Nephron (organoid): Measurements from ENCODE around the gene PLAAT2.
"Not testable (repeated sequence)": the region's sequence is repeated elsewhere in the genome, so short reads cannot be mapped to it uniquely, and the experiment has no call there.

ENCODE experiments used
- H3K27ac Mint-ChIP-seq, 3 experiments: 2 replicates each; pipeline ENCODE4 v1.8.0; 2020; ENCODE audit warnings: mixed read lengths in 3 of 3, mild to moderate bottlenecking in 2 of 3, moderate library complexity in 1 of 3
- H3K27me3 Mint-ChIP-seq: 2 replicates; pipeline ENCODE4 v1.8.0; 2021; ENCODE audit warnings: low read depth, mild to moderate bottlenecking, moderate library complexity, mixed read lengths
- H3K36me3 Mint-ChIP-seq: 2 replicates; pipeline ENCODE4 v1.8.0; 2020; ENCODE audit warnings: low read depth, mixed read lengths
- H3K4me1 Mint-ChIP-seq: 2 replicates; pipeline ENCODE4 v1.8.0; 2020; ENCODE audit warnings: mixed read lengths
- H3K4me3 Mint-ChIP-seq, 3 experiments: 2 replicates each; pipeline ENCODE4 v1.8.0; 2020; ENCODE audit warnings: mild to moderate bottlenecking in 3 of 3, mixed read lengths in 3 of 3, moderate library complexity in 2 of 3
- H3K9me3 Mint-ChIP-seq: 2 replicates; pipeline ENCODE4 v1.8.0; 2020; ENCODE audit warnings: mixed read lengths
- TF ChIP-seq, protein P1 (sequence below), 3 experiments: fragments of 200-600 bp; sonication (generic); IDR thresholded peaks; one replicate each; pipeline ENCODE4 v1.5.0; 2021; ENCODE audit warnings: antibody characterized with exemption in 3 of 3; ENCODE audit not compliant: unreplicated experiment in 3 of 3

Gene PLAAT2

DNA sequence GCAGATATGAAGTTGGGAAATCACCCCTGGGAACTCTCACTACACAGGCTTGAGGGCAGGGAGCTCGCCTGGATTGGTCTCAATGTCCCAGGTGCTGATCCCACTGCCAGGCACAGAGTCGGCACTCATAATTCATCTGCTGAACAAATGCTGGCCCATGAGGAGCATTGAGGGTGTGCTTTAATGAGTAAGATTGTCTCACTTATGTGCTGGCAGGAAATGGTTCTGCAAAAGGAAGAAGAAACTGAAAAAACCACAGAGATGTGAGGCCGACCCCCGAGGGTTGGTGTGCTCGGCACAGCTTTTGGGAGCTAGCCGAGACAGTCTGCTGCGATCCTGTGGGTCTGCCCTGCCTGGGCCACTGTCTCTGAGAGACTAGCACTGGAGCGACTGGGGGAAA lies 9.4 kb downstream of the PLAAT2 start:
- H3K4me1 Mint-ChIP-seq, result peaks cover 33% of the 10 kb centered on the region
- H3K27ac Mint-ChIP-seq, result no peak overlapping the region
- TF ChIP-seq, protein P1, sequence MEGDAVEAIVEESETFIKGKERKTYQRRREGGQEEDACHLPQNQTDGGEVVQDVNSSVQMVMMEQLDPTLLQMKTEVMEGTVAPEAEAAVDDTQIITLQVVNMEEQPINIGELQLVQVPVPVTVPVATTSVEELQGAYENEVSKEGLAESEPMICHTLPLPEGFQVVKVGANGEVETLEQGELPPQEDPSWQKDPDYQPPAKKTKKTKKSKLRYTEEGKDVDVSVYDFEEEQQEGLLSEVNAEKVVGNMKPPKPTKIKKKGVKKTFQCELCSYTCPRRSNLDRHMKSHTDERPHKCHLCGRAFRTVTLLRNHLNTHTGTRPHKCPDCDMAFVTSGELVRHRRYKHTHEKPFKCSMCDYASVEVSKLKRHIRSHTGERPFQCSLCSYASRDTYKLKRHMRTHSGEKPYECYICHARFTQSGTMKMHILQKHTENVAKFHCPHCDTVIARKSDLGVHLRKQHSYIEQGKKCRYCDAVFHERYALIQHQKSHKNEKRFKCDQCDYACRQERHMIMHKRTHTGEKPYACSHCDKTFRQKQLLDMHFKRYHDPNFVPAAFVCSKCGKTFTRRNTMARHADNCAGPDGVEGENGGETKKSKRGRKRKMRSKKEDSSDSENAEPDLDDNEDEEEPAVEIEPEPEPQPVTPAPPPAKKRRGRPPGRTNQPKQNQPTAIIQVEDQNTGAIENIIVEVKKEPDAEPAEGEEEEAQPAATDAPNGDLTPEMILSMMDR (IDR thresholded peaks at IDR 0.05; ENCODE audit: unreplicated experiment in 3 of 3), result no peak
- peaks cover 4% of the 10 kb centered on the region for H3K27me3 Mint-ChIP-seq
- no peaks in the 10 kb centered on the region for H3K36me3 Mint-ChIP-seq
- H3K4me3 Mint-ChIP-seq, result no peak overlapping the region
- H3K9me3 Mint-ChIP-seq, result peaks cover 3% of the 10 kb centered on the region

DNA sequence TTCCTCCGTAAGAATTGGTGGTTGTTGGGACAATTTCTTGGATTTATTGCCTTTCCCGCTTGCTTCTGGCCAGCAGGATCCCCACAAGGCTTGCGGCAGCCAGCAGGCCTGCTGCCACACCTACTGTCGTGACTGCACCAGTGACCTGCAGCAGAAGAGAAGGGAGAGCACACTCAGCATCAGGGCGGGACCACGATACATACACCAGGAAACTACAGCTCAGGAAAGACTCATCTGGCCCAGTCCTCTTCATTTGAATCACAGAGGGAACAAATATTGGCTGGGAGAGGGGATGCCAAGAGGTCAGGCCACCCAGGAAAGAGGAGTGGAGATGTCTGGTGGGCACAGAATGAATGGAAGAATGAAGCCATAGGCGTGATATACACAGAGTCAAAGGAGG lies 10.3 kb downstream of the PLAAT2 start:
- Mint-ChIP-seq H3K4me3 (no peak overlapping the region), H3K27ac (peak overlapping the region in 1 of 3 experiments; percentile 73), H3K4me1 (peaks cover 33% of the 10 kb centered on the region), H3K9me3 (peaks cover 3% of the 10 kb centered on the region), H3K27me3 (peaks cover 4% of the 10 kb centered on the region), H3K36me3 (no peaks in the 10 kb centered on the region)
- TF ChIP-seq, protein P1 (IDR thresholded peaks at IDR 0.05; ENCODE audit: unreplicated experiment in 3 of 3), result no peak

DNA sequence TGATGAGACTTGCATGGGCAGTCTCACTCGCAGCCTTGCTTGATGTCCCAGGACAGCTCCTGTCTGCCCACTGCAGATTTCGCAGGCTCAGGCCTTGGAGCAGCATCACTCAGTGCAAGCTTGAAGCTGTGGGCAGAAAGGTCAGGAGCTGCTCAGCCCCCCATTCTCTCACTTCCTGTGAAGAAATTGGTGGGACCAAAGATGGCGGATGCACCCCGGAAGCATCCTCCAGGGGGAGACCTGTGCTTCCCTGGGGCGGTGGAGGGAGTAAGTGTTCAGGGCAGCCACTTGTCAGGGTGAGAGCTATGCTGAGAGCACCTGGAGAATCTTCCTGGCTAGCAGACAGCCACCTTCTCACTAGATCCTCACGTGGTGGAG lies 11.3 kb downstream of the PLAAT2 start:
- H3K4me3 Mint-ChIP-seq, result no peak overlapping the region
- no peak overlapping the region for H3K27ac Mint-ChIP-seq
- peaks cover 31% of the 10 kb centered on the region for H3K4me1 Mint-ChIP-seq
- TF ChIP-seq, protein P1 (IDR thresholded peaks at IDR 0.05; ENCODE audit: unreplicated experiment in 3 of 3), result no peak
- peaks cover 3% of the 10 kb centered on the region for H3K9me3 Mint-ChIP-seq
- no peaks in the 10 kb centered on the region for H3K36me3 Mint-ChIP-seq
- peaks cover 8% of the 10 kb centered on the region for H3K27me3 Mint-ChIP-seq

DNA sequence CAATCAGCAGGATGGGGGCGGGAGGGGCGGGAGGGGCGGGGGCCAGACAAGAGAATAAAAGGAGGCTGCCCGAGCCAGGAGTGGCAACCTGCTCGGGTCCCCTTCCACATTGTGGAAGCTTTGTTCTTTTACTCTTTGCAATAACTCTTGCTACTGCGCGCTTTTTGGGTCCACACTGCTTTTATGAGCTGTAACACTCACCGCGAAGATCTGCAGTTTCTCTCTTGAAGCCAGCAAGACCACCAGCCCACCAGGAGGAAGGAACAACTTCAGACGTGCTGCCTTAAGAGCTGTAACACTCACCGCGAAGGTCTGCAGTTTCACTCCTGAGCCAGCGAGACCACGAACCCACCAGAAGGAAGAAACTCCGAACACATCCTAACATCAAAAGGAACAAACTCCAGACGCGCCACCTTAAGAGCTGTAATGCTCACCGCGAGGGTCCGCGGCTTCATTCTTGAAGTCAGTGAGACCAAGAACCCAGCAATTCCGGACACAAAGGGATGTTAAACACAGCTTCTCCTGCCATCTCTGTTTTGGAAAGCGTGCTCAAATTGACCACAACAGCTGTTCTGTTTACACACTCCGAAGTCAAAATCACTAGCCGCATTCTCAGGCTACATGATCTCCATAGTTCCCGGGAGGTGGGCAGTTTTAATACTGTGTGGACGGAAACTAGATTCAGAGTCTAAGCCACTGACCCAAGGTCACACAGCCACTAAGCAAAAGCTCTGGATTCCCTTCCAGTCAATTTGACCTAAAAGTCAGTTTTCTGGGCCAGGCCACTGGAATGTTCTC lies 11.9 kb downstream of the PLAAT2 start:
- no peaks in the 10 kb centered on the region for H3K36me3 Mint-ChIP-seq
- peaks cover 10% of the 10 kb centered on the region for H3K27me3 Mint-ChIP-seq
- peaks cover 26% of the 10 kb centered on the region for H3K4me1 Mint-ChIP-seq
- H3K4me3 Mint-ChIP-seq, result peak overlapping the region in 1 of 3 experiments; percentile 29
- TF ChIP-seq, protein P1 (IDR thresholded peaks at IDR 0.05; ENCODE audit: unreplicated experiment in 3 of 3), result no peak
- H3K27ac Mint-ChIP-seq, result peak overlapping the region; percentile 8 to 76 (median 68)
- H3K9me3 Mint-ChIP-seq, result peaks cover 3% of the 10 kb centered on the region

DNA sequence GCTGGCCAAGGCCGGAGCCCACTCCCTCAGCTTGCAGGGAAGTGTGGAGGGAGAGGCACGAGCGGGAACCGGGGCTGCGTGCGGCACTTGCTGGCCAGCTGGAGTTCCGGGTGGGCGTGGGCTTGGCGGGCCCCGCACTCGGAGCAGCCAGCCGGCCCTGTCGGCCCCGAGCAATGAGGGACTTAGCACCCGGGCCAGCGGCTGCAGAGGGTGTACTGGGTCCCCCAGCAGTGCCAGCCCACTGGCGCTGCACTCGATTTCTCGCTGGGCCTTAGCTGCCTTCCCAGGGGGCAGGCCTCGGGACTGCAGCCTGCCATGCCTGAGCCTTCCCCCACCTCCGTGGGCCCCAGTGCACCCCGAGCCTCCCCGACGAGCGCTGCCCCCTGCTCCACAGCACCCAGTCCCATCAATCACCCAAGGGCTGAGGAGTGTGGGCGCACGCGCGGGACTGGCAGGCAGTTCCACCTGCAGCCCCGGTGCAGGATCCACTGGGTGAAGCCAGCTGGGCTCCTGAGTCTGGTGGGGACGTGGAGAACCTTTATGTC lies 13.0 kb downstream of the PLAAT2 start:
- not testable (repeated sequence) for H3K36me3 Mint-ChIP-seq, H3K4me3 Mint-ChIP-seq, H3K9me3 Mint-ChIP-seq, H3K27ac Mint-ChIP-seq
- Mint-ChIP-seq H3K4me1 (peaks cover 18% of the 10 kb centered on the region), H3K27me3 (peaks cover 11% of the 10 kb centered on the region)

DNA sequence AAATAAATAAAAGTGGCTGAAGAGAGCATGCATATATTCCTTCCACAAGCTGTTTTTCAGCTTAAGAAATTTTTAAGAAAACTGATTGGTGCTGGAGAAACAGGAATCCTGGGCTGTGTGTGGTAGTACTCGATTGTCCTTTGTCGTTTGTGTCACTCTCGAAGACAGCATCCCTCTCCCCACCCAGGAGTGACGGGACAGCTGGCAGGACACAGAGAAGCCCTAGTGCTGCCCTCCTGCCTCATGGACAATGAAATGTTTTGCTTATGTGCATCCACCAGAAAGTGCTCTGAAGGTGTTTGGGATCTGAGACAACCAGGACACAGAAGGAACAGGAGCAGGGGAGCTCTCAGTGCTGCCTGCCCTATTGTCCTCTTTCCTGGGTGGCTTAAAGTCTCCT lies 13.8 kb downstream of the PLAAT2 start:
- no peak overlapping the region for H3K27ac Mint-ChIP-seq
- H3K9me3 Mint-ChIP-seq, result peaks cover 3% of the 10 kb centered on the region
- H3K4me3 Mint-ChIP-seq, result no peak overlapping the region
- TF ChIP-seq, protein P1 (IDR thresholded peaks at IDR 0.05; ENCODE audit: unreplicated experiment in 3 of 3), result no peak
- peaks cover 10% of the 10 kb centered on the region for H3K27me3 Mint-ChIP-seq
- peaks cover 12% of the 10 kb centered on the region for H3K4me1 Mint-ChIP-seq
- H3K36me3 Mint-ChIP-seq, result no peaks in the 10 kb centered on the region
